B cell (primary cell): ENCODE data around the gene INTS15. TPM values are rescaled to one million over a fixed set of nuclear protein-coding genes. Genes with fewer than 3 reads are reported as not detected.
A peak's percentile ranks its signal among the peaks of the same experiment; 100 is the strongest.
"Not testable (repeated sequence)": the region's sequence is repeated elsewhere in the genome, so short reads cannot be mapped to it uniquely, and the experiment has no call there.

Experiments used
- ATAC-seq: fragments of 200-7000 bp; cut with Tn5 transposase; one replicate; pipeline ENCODE4 v1.10.0; 2021; ENCODE audit warnings: low read depth, mild to moderate bottlenecking, moderate number of reproducible peaks, moderate library complexity
- CTCF ChIA-PET: fragments of 350-600 bp; sonication (Branson Sonifier 250); formaldehyde crosslinking; loops from one replicate; lab custom pipeline; 2021; ENCODE audit warnings: antibody characterized with exemption, inconsistent platforms; lab: Charles Lee
- POLR2A ChIA-PET: fragments of 350-600 bp; sonication (Branson Sonifier 250); formaldehyde crosslinking; loops from one replicate; lab custom pipeline; 2021; ENCODE audit warnings: antibody characterized with exemption; lab: Charles Lee
- DNase-seq: peaks from one replicate; pipeline ENCODE4 v3.0.0; 2013
- H2AFZ ChIP-seq: 2 replicates; pipeline ENCODE4 v1.6.1; 2012; ENCODE audit warnings: mild to moderate bottlenecking, low read depth, low read length; ENCODE audit not compliant: insufficient read depth, poor library complexity, severe bottlenecking
- H3K27ac ChIP-seq, 2 donors: 1 replicate in 1 of 2; 2 replicates in 1 of 2; pipeline ENCODE4 v1.5.1; 2012 to 2013; ENCODE audit warnings: low read length in 2 of 2, mild to moderate bottlenecking in 2 of 2, moderate library complexity in 1 of 2
- H3K27me3 ChIP-seq, 4 experiments: fragments of 200-600 bp in 1 of 4; sonication (generic) in 1 of 4; replicated peaks in 1 of 4; 1 replicate in 2 of 4; 2 replicates in 2 of 4; pipeline versions ENCODE4 v1.6.1 to v1.7.0; 2013 to 2016; ENCODE audit warnings: low read length in 3 of 4, mild to moderate bottlenecking in 2 of 4, mixed read lengths in 1 of 4, moderate library complexity in 1 of 4; ENCODE audit not compliant: insufficient read depth in 4 of 4, control insufficient read depth in 3 of 4; ENCODE audit errors: control extremely low read depth in 1 of 4
- H3K36me3 ChIP-seq, 2 experiments: replicated peaks in 1 of 2; 1 replicate in 1 of 2; 2 replicates in 1 of 2; pipeline versions ENCODE4 v1.6.1 to v1.7.1; 2013; ENCODE audit warnings: low read length in 1 of 2; ENCODE audit not compliant: insufficient read depth in 2 of 2, control insufficient read depth in 1 of 2; ENCODE audit errors: control extremely low read depth in 1 of 2, extremely low read depth in 1 of 2
- H3K4me1 ChIP-seq, 2 donors: fragments of 200-600 bp in 1 of 2; sonication (generic) in 1 of 2; 1 replicate in 1 of 2; 2 replicates in 1 of 2; pipeline versions ENCODE4 v1.5.1 to v1.6.1; 2013 to 2017; ENCODE audit warnings: low read length in 2 of 2; ENCODE audit not compliant: control insufficient read depth in 2 of 2, insufficient read depth in 2 of 2
- H3K4me2 ChIP-seq: replicated peaks from 2 replicates; pipeline ENCODE3; 2012; ENCODE audit warnings: mild to moderate bottlenecking, low read depth, low read length; ENCODE audit not compliant: poor library complexity, severe bottlenecking
- H3K4me3 ChIP-seq, 5 experiments: fragments of 200-600 bp in 1 of 5; sonication (generic) in 1 of 5; 1 replicate in 3 of 5; 2 replicates in 2 of 5; pipeline versions ENCODE4 v1.5.1 to v1.7.0; 2011 to 2016; ENCODE audit warnings: low read length in 4 of 5, mild to moderate bottlenecking in 4 of 5, low read depth in 2 of 5, control low read depth in 1 of 5, moderate library complexity in 1 of 5; ENCODE audit not compliant: insufficient read depth in 1 of 5; ENCODE audit errors: control extremely low read depth in 1 of 5, extremely low read depth in 1 of 5
- H3K79me2 ChIP-seq: fragments of 200-600 bp; sonication (generic); one replicate; pipeline ENCODE4 v1.6.0; 2016; ENCODE audit warnings: low read length; ENCODE audit not compliant: control insufficient read depth, insufficient read depth
- H3K9ac ChIP-seq: fragments of 200-600 bp; sonication (generic); 2 replicates; pipeline ENCODE4 v1.6.1; 2017; ENCODE audit warnings: mild to moderate bottlenecking, low read length, moderate library complexity
- H3K9me3 ChIP-seq, 3 donors: one replicate each; pipeline versions ENCODE4 v1.6.1 to v1.7.1; 2013; ENCODE audit warnings: low read length in 2 of 3; ENCODE audit not compliant: control insufficient read depth in 2 of 3, insufficient read depth in 1 of 3; ENCODE audit errors: control extremely low read depth in 1 of 3
- H4K20me1 ChIP-seq: 2 replicates; pipeline ENCODE4 v1.6.0; 2012; ENCODE audit warnings: mild to moderate bottlenecking, low read length; ENCODE audit not compliant: insufficient read depth, control insufficient read depth, poor library complexity, severe bottlenecking
- H3K27ac Mint-ChIP-seq: one replicate; pipeline ENCODE4 v1.8.0; 2021; ENCODE audit warnings: mixed read lengths
- H3K27me3 Mint-ChIP-seq: one replicate; pipeline ENCODE4 v1.8.0; 2021; ENCODE audit warnings: mixed read lengths
- H3K4me1 Mint-ChIP-seq: one replicate; pipeline ENCODE4 v1.8.0; 2021; ENCODE audit warnings: mixed read lengths
- H3K4me3 Mint-ChIP-seq: one replicate; pipeline ENCODE4 v1.8.0; 2021; ENCODE audit warnings: mixed read lengths
- H3K9me3 Mint-ChIP-seq: one replicate; pipeline ENCODE4 v1.8.0; 2022; ENCODE audit warnings: mixed read lengths; ENCODE audit not compliant: insufficient read depth
- CTCF ChIP-seq: fragments of 200-600 bp; IDR thresholded peaks from one replicate; pipeline ENCODE4 v1.8.0; 2022; ENCODE audit warnings: antibody characterized with exemption, mild to moderate bottlenecking
- EZH2 ChIP-seq: IDR thresholded peaks from 2 replicates; pipeline ENCODE4 v1.6.1; 2012; ENCODE audit warnings: borderline replicate concordance, low read depth, mild to moderate bottlenecking, moderate library complexity, low read length; ENCODE audit not compliant: insufficient read depth, poor library complexity, severe bottlenecking
- WGBS: methylation state at CpG from one replicate; pipeline ENCODE4 v1.1.5; 2013; ENCODE audit warnings: missing lambda C conversion rate; ENCODE audit not compliant: insufficient coverage; 5-methylcytosine and 5-hydroxymethylcytosine counted together
- intact Hi-C: fragments of 100-400 bp; cut with micrococcal nuclease; formaldehyde crosslinking; loops from one replicate; pipeline ENCODE4 v1.10.0; 2022
- polyA plus RNA-seq: library from polyadenylated mRNA; depleted of rRNA; stranded (reverse); fragments of >200 nt; gene quantifications from 2 replicates; pipeline ENCODE4 v1.2.3, GENCODE V29; 2012
- total RNA-seq, 2 donors: library from RNA; stranded (reverse); fragments of 120-200 nt in 1 of 2; gene quantifications; 1 replicate in 1 of 2; 2 replicates in 1 of 2; pipeline versions ENCODE4 v1.2.3 to v1.2.4, GENCODE V29; 2013 to 2022

The INTS15 gene
- total and polyA plus RNA-seq, 2 donors (not counting 1 experiment from before 2014, with no cell fraction given): 57.1 to 63.2 TPM

DNA sequence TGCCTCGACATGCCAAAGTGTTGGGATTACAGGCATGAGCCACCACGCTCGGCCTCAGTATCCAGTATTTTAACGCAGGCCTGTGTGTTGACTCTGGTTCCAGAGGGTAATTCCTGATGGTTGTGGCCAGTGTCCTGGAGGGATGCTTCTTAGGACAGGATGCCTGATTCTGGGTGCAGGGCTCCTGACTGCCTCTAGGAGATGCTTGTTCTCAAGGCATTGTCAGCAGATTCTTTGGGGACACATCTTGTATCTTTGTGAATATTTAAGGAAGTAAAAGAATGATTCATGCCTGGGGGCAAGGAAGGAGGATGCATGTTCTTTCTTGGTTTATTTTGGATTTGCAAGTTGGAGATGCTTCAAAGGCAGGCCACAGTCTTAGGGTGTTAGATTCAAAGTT, 10.4 kb upstream of the INTS15 start:
- POLR2A ChIA-PET: no interaction called here
- TF ChIP-seq EZH2: no peak
- TF ChIP-seq CTCF: no peak
- no peak overlapping the region for H3K9ac ChIP-seq
- peaks cover 34% of the 10 kb centered on the region for H3K4me1 Mint-ChIP-seq
- peak overlapping the region; percentile 18 for H3K4me3 Mint-ChIP-seq
- peaks cover 7 to 34% of the 10 kb centered on the region in 2 experiments for H3K36me3 ChIP-seq
- H3K27me3 Mint-ChIP-seq: no peaks in the 10 kb centered on the region
- intact Hi-C loops: loop anchor here (5.0 kb wide), 1 partner anchor 128 kb away; the partner anchor contains the start of gene ZNF12
- H3K4me1 ChIP-seq: peaks cover 0 to 35% of the 10 kb centered on the region in 2 donors
- H3K9me3 Mint-ChIP-seq: no peaks in the 10 kb centered on the region
- H3K9me3 ChIP-seq: no peaks in the 10 kb centered on the region
- no peaks in the 10 kb centered on the region for H3K27me3 ChIP-seq
- H4K20me1 ChIP-seq: no peaks in the 10 kb centered on the region
- CTCF ChIA-PET: no interaction called here
- no peak overlapping the region for H3K4me3 ChIP-seq
- peak overlapping the region; percentile 46 for H3K27ac Mint-ChIP-seq
- no peak overlapping the region for H3K27ac ChIP-seq
- no peak overlapping the region for H2AFZ ChIP-seq
- no peak overlapping the region for H3K4me2 ChIP-seq
- no peak for DNase-seq
- WGBS: 98% methylated on average over 4 of the region's 4 CpGs
- ATAC-seq: no peak
- no peaks in the 10 kb centered on the region for H3K79me2 ChIP-seq

GRCh38 chr7:6585746-6586432, 3.9 kb upstream of the INTS15 start:
- Histone ChIP-seq H3K36me3 (peaks cover 10 to 60% of the 10 kb centered on the region in 2 experiments), H3K4me1 (peaks cover 9 to 30% of the 10 kb centered on the region in 2 donors)
- H3K9ac ChIP-seq, H3K9me3 Mint-ChIP-seq, DNase-seq, H3K27ac ChIP-seq, H3K4me3 Mint-ChIP-seq, H3K27me3 Mint-ChIP-seq, ATAC-seq, H2AFZ ChIP-seq, H3K79me2 ChIP-seq, POLR2A ChIA-PET, H3K4me3 ChIP-seq, H3K9me3 ChIP-seq, intact Hi-C loops, H4K20me1 ChIP-seq, H3K27ac Mint-ChIP-seq, H3K4me2 ChIP-seq, H3K27me3 ChIP-seq: not testable (repeated sequence)
- H3K4me1 Mint-ChIP-seq: peaks cover 24% of the 10 kb centered on the region
- CTCF ChIA-PET: interaction anchor here (0.7 kb wide), 1 partner anchor 61 kb away, joined by 3 read pairs; no protein-coding TSS in a partner anchor
- 96% methylated on average over 7 of the region's 8 CpGs for WGBS
